ENCODE results near the gene AGK. TPM values are rescaled to one million over a fixed set of nuclear protein-coding genes. Genes with fewer than 3 reads are reported as not detected.

The AGK gene
- total RNA-seq, 1 experiment from 2014 or later: 32.6 TPM

DNA sequence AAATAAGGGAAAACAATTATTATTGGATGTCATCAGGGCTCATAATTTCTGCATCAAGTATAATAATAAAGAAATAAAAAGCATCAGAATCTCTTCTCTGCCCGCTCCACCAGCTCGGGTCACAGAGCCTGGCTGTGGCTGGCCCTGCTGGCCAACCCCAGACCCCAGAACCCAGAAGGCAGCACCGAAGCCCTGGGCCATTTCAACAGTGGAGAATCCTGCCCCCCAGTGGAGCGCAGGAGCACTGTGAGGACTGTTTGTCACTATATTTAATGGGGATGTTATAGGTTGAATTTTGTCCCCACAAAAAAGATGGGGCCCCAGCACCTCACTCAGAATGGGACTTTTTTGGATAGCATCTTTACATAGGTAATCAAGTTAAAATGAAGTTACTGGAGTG is 123.5 kb downstream of the AGK start:
- no peak for ATAC-seq
- POLR2A ChIA-PET: no interaction called here

DNA sequence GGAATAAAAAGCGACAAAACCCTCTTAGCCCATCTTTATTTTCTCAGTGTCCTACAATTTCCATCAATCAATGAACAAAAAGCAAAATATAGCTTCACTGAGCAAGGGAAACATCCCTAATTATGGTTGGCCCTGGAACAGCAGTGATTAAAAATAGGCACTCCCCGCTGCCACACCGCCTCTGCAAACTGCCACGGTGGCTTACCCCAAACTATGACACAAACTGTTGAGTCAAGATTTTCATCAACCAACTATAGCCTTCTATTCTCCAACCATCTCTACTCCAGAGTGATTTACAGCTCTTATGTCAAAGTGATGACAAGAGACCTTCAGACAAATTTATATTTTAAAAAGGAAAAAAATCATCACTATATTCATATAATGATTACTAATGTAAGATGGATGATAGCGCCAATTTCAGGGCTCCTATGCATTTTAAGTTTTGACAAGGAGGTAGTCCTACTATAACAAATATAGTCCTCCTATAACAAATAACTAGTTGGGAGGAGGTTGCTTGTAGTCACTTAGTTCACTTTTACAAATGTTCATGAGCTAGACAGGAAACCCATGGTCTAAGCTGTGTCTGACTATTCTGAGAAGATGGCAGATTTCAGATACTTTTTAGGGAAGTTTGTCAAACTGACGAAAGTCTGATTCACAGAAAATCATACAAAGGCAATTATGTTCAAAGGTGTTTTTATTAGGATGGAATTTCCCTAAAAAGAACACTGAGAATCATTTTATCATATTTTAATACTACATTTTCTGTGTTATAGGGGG is 124.4 kb downstream of the AGK start:
- Histone ChIP-seq H3K4me1 (ENCODE audit: control insufficient read depth, insufficient read depth, low read length) (no peaks in the 10 kb centered on the region), H3K36me3 (ENCODE audit: control insufficient read depth, insufficient read depth, low read length) (no peaks in the 10 kb centered on the region), H3K9me3 (ENCODE audit: control insufficient read depth, insufficient read depth, low read depth, low read length) (no peaks in the 10 kb centered on the region), H3K4me3 (ENCODE audit: low read depth in 2 of 2, low read length in 2 of 2) (no peak overlapping the region), H3K27ac (ENCODE audit: low read length) (no peak overlapping the region), H3K27me3 (ENCODE audit: control insufficient read depth, insufficient read depth, low read length) (no peaks in the 10 kb centered on the region)
- CTCF ChIA-PET: no interaction called here
- TF ChIP-seq SIN3A (IDR thresholded peaks at IDR 0.05; ENCODE audit: borderline replicate concordance, insufficient read depth, low read depth, low read length): no peak
- POLR2A ChIA-PET: no interaction called here
- intact Hi-C loops (cut with micrococcal nuclease; ENCODE audit: unreplicated experiment): no loop called here
- BruUV-seq (replicated peaks): no TSS peak
- ATAC-seq (no peak), DNase-seq (ENCODE audit: low read depth, low spot score) (no peak)
- in situ Hi-C loops (cut with HindIII; ENCODE audit: low pct_unique_long_range_greater_than_20kb, low sequenced_read_pairs): no loop called here

More for the DNA sequence above, 123.5 kb downstream of the AGK start:
- Histone ChIP-seq H3K4me1 (ENCODE audit: control insufficient read depth, insufficient read depth, low read length) (no peaks in the 10 kb centered on the region), H3K36me3 (ENCODE audit: control insufficient read depth, insufficient read depth, low read length) (no peaks in the 10 kb centered on the region), H3K27ac (ENCODE audit: low read length) (no peak overlapping the region), H3K9me3 (ENCODE audit: control insufficient read depth, insufficient read depth, low read depth, low read length) (no peaks in the 10 kb centered on the region), H3K27me3 (ENCODE audit: control insufficient read depth, insufficient read depth, low read length) (no peaks in the 10 kb centered on the region), H3K4me3 (ENCODE audit: low read depth in 2 of 2, low read length in 2 of 2) (no peak overlapping the region)
- in situ Hi-C loops (cut with HindIII; ENCODE audit: low pct_unique_long_range_greater_than_20kb, low sequenced_read_pairs): no loop called here
- no peak for DNase-seq (ENCODE audit: low read depth, low spot score)
- intact Hi-C loops (cut with micrococcal nuclease; ENCODE audit: unreplicated experiment): no loop called here
- CTCF ChIA-PET: no interaction called here
- no TSS peak for BruUV-seq (replicated peaks)
- TF ChIP-seq, protein P1, sequence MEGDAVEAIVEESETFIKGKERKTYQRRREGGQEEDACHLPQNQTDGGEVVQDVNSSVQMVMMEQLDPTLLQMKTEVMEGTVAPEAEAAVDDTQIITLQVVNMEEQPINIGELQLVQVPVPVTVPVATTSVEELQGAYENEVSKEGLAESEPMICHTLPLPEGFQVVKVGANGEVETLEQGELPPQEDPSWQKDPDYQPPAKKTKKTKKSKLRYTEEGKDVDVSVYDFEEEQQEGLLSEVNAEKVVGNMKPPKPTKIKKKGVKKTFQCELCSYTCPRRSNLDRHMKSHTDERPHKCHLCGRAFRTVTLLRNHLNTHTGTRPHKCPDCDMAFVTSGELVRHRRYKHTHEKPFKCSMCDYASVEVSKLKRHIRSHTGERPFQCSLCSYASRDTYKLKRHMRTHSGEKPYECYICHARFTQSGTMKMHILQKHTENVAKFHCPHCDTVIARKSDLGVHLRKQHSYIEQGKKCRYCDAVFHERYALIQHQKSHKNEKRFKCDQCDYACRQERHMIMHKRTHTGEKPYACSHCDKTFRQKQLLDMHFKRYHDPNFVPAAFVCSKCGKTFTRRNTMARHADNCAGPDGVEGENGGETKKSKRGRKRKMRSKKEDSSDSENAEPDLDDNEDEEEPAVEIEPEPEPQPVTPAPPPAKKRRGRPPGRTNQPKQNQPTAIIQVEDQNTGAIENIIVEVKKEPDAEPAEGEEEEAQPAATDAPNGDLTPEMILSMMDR (IDR thresholded peaks at IDR 0.05): peak; percentile 46; the same call in 1 of the 2 replicates
- TF ChIP-seq, protein P2, sequence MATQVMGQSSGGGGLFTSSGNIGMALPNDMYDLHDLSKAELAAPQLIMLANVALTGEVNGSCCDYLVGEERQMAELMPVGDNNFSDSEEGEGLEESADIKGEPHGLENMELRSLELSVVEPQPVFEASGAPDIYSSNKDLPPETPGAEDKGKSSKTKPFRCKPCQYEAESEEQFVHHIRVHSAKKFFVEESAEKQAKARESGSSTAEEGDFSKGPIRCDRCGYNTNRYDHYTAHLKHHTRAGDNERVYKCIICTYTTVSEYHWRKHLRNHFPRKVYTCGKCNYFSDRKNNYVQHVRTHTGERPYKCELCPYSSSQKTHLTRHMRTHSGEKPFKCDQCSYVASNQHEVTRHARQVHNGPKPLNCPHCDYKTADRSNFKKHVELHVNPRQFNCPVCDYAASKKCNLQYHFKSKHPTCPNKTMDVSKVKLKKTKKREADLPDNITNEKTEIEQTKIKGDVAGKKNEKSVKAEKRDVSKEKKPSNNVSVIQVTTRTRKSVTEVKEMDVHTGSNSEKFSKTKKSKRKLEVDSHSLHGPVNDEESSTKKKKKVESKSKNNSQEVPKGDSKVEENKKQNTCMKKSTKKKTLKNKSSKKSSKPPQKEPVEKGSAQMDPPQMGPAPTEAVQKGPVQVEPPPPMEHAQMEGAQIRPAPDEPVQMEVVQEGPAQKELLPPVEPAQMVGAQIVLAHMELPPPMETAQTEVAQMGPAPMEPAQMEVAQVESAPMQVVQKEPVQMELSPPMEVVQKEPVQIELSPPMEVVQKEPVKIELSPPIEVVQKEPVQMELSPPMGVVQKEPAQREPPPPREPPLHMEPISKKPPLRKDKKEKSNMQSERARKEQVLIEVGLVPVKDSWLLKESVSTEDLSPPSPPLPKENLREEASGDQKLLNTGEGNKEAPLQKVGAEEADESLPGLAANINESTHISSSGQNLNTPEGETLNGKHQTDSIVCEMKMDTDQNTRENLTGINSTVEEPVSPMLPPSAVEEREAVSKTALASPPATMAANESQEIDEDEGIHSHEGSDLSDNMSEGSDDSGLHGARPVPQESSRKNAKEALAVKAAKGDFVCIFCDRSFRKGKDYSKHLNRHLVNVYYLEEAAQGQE (IDR thresholded peaks at IDR 0.05; ENCODE audit: insufficient read depth in 1 of 2, low read depth in 2 of 2, low read length in 1 of 2): no peak

DNA sequence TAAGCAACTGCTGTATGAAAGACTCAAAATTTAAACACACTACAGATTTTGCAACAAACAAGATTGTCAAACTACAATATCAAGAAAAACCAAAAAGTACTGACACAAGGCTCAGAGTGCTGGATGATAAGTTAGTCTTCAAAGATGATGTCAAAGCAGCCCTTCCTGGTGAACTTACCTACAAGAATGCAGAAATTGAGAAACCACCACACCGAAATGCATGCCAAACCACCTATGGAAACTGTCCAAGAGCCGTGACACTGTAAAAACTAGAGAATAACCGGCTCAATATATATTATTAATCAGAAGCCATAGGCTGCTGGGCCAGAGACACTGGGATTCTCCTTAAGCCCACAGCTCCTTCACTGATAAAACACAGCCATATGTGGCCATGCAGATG is 125.4 kb downstream of the AGK start:
- in situ Hi-C loops (cut with HindIII; ENCODE audit: low pct_unique_long_range_greater_than_20kb, low sequenced_read_pairs) (no loop called here), intact Hi-C loops (cut with micrococcal nuclease; ENCODE audit: unreplicated experiment) (no loop called here)
- TF ChIP-seq, protein P2 (IDR thresholded peaks at IDR 0.05; ENCODE audit: insufficient read depth in 1 of 2, low read depth in 2 of 2, low read length in 1 of 2): no peak
- no peak for TF ChIP-seq SIN3A (IDR thresholded peaks at IDR 0.05; ENCODE audit: borderline replicate concordance, insufficient read depth, low read depth, low read length)
- TF ChIP-seq, protein P1 (IDR thresholded peaks at IDR 0.05): no peak
- TF ChIP-seq POLR2AphosphoS5 (IDR thresholded peaks at IDR 0.05; ENCODE audit: low read depth, low read length): no peak
- no peak for TF ChIP-seq TCF7L2 (IDR thresholded peaks at IDR 0.05; ENCODE audit: low read depth, low read length)
- no TSS peak for BruUV-seq (replicated peaks)
- H3K4me1 ChIP-seq (ENCODE audit: control insufficient read depth, insufficient read depth, low read length): no peaks in the 10 kb centered on the region
- no peak overlapping the region for H3K4me3 ChIP-seq (ENCODE audit: low read depth in 2 of 2, low read length in 2 of 2)
- no peaks in the 10 kb centered on the region for H3K36me3 ChIP-seq (ENCODE audit: control insufficient read depth, insufficient read depth, low read length)
- no peak for ATAC-seq
- ChIA-PET POLR2A (no interaction called here), CTCF (no interaction called here)
- H3K9me3 ChIP-seq (ENCODE audit: control insufficient read depth, insufficient read depth, low read depth, low read length): no peaks in the 10 kb centered on the region
- no peak overlapping the region for H3K27ac ChIP-seq (ENCODE audit: low read length)
- DNase-seq (ENCODE audit: low read depth, low spot score): no peak
- no peaks in the 10 kb centered on the region for H3K27me3 ChIP-seq (ENCODE audit: control insufficient read depth, insufficient read depth, low read length)

All from Panc1 (cell line).